H1 (cell line): ENCODE results near the gene ARHGEF40. TPM values are rescaled to one million over a fixed set of nuclear protein-coding genes. Genes with fewer than 3 reads are reported as not detected.

Experiments
- CTCF ChIA-PET: fragments of 300-600 bp; sonication (Branson Sonifier 250); formaldehyde crosslinking; loops from one replicate; lab custom pipeline; 2021; ENCODE audit not compliant: partially characterized antibody; lab: Charles Lee
- POLR2A ChIA-PET: fragments of 300-600 bp; sonication (Branson Sonifier 250); formaldehyde crosslinking; loops from one replicate; lab custom pipeline; 2021; ENCODE audit warnings: inconsistent platforms; ENCODE audit not compliant: partially characterized antibody; lab: Charles Lee
- DNase-seq, 2 experiments: peaks; one replicate each; pipeline versions ENCODE4 v3.0.0 to v3.0.0-alpha.2; 2010 to 2022; ENCODE audit warnings: low spot score in 2 of 2, low read depth in 1 of 2, mixed read lengths in 1 of 2
- FAIRE-seq: peaks from 2 replicates; lab custom pipeline; 2011; peaks lifted over from hg19 to GRCh38; lab: Jason Lieb, UNC
- H2AFZ ChIP-seq: 2 replicates; pipeline ENCODE4 v1.8.1; 2012; ENCODE audit warnings: low read length, inconsistent platforms
- H2AK5ac ChIP-seq: 2 replicates; pipeline ENCODE4 v1.6.1; 2013; ENCODE audit warnings: low read depth, low read length
- H2BK120ac ChIP-seq: replicated peaks from 2 replicates; pipeline ENCODE3; 2013; ENCODE audit warnings: low read depth, low read length, inconsistent platforms
- H2BK12ac ChIP-seq: 2 replicates; pipeline ENCODE4 v1.6.1; 2013; ENCODE audit warnings: low read depth, low read length
- H2BK15ac ChIP-seq: 2 replicates; pipeline ENCODE4 v1.6.1; 2013; ENCODE audit warnings: low read length
- H2BK20ac ChIP-seq: 2 replicates; pipeline ENCODE4 v1.6.1; 2013; ENCODE audit warnings: low read length
- H2BK5ac ChIP-seq: 2 replicates; pipeline ENCODE4 v1.6.1; 2013; ENCODE audit warnings: low read depth, low read length
- H3K14ac ChIP-seq: 2 replicates; pipeline ENCODE4 v1.6.1; 2013; ENCODE audit warnings: inconsistent platforms; ENCODE audit not compliant: insufficient read length
- H3K18ac ChIP-seq: 2 replicates; pipeline ENCODE4 v1.6.1; 2013; ENCODE audit warnings: low read length; ENCODE audit errors: extremely low read depth
- H3K23ac ChIP-seq: 2 replicates; pipeline ENCODE4 v1.6.1; 2013; ENCODE audit warnings: inconsistent platforms; ENCODE audit not compliant: insufficient read length
- H3K23me2 ChIP-seq: 2 replicates; pipeline ENCODE4 v1.6.1; 2013; ENCODE audit warnings: low read depth, low read length
- H3K27ac ChIP-seq: 2 replicates; pipeline ENCODE4 v1.6.1; 2011; ENCODE audit warnings: low read depth, low read length, inconsistent platforms
- H3K27me3 ChIP-seq, 4 experiments: replicated peaks in 1 of 4; 1 replicate in 1 of 4; 2 replicates in 3 of 4; pipeline versions ENCODE4 v1.6.1 to v1.8.1; 2011 to 2013; ENCODE audit warnings: low read length in 3 of 4, mild to moderate bottlenecking in 3 of 4, inconsistent platforms in 2 of 4, mixed read lengths in 2 of 4, moderate library complexity in 1 of 4; ENCODE audit not compliant: control insufficient read depth in 3 of 4, insufficient read depth in 3 of 4; ENCODE audit errors: extremely low read depth in 1 of 4
- H3K36me3 ChIP-seq, 4 experiments: 2 replicates each; pipeline versions ENCODE4 v1.6.1 to v1.8.1; 2011 to 2013; ENCODE audit warnings: mild to moderate bottlenecking in 4 of 4, low read length in 3 of 4, moderate library complexity in 2 of 4, control low read depth in 1 of 4, inconsistent platforms in 1 of 4; ENCODE audit not compliant: insufficient read depth in 4 of 4, control insufficient read depth in 2 of 4
- H3K4ac ChIP-seq: replicated peaks from 2 replicates; pipeline ENCODE3; 2013; ENCODE audit warnings: low read length, low read depth, mixed read lengths, inconsistent platforms; ENCODE audit not compliant: insufficient read length
- H3K4me1 ChIP-seq, 4 experiments: replicated peaks in 1 of 4; 1 replicate in 1 of 4; 2 replicates in 3 of 4; pipeline versions ENCODE4 v1.6.1 to v1.8.1; 2011 to 2013; ENCODE audit warnings: low read length in 3 of 4, inconsistent platforms in 2 of 4, mixed read lengths in 1 of 4; ENCODE audit not compliant: insufficient read depth in 4 of 4, control insufficient read depth in 3 of 4
- H3K4me2 ChIP-seq, 2 experiments: 2 replicates each; pipeline versions ENCODE4 v1.6.1 to v1.8.1; 2011 to 2013; ENCODE audit warnings: low read depth in 2 of 2, low read length in 2 of 2, control low read depth in 1 of 2, inconsistent platforms in 1 of 2, mild to moderate bottlenecking in 1 of 2; ENCODE audit not compliant: insufficient read depth in 1 of 2
- H3K4me3 ChIP-seq, 4 experiments: fragments of 200-600, 300-600 bp in 1 of 4; sonication (generic), shearing (Covaris generic), sonication (Bioruptor Twin) in 1 of 4; 2 replicates each; pipeline versions ENCODE4 v1.5.1 to v1.8.1; 2011 to 2016; ENCODE audit warnings: low read length in 4 of 4, low read depth in 3 of 4, control low read depth in 2 of 4, inconsistent platforms in 2 of 4, mild to moderate bottlenecking in 2 of 4, mixed read lengths in 1 of 4, moderate library complexity in 1 of 4; ENCODE audit not compliant: insufficient read depth in 2 of 4; ENCODE audit errors: extremely low read depth in 1 of 4
- H3K56ac ChIP-seq: replicated peaks from 2 replicates; pipeline ENCODE3; 2013; ENCODE audit warnings: low read depth, mild to moderate bottlenecking, mixed read lengths, low read length, inconsistent platforms; ENCODE audit not compliant: insufficient read length
- H3K79me1 ChIP-seq: 2 replicates; pipeline ENCODE4 v1.6.1; 2013; ENCODE audit warnings: low read depth, low read length, control low read depth
- H3K79me2 ChIP-seq, 2 experiments: 2 replicates each; pipeline versions ENCODE4 v1.6.1 to v1.8.1; 2012 to 2013; ENCODE audit warnings: low read length in 2 of 2, mild to moderate bottlenecking in 2 of 2, inconsistent platforms in 1 of 2; ENCODE audit not compliant: insufficient read depth in 2 of 2, control insufficient read depth in 1 of 2
- H3K9ac ChIP-seq, 4 experiments: replicated peaks in 1 of 4; 1 replicate in 1 of 4; 2 replicates in 3 of 4; pipeline versions ENCODE4 v1.6.1 to v1.8.1; 2011 to 2013; ENCODE audit warnings: low read depth in 3 of 4, low read length in 3 of 4, control low read depth in 2 of 4, mild to moderate bottlenecking in 2 of 4, moderate library complexity in 2 of 4, inconsistent platforms in 1 of 4; ENCODE audit errors: extremely low read depth in 1 of 4
- H3K9me3 ChIP-seq, 2 experiments: 2 replicates each; pipeline versions ENCODE4 v1.6.1 to v1.8.1; 2012 to 2013; ENCODE audit warnings: mild to moderate bottlenecking in 2 of 2, moderate library complexity in 2 of 2, control low read depth in 1 of 2, inconsistent platforms in 1 of 2, low read depth in 1 of 2, low read length in 1 of 2, mixed read lengths in 1 of 2; ENCODE audit not compliant: insufficient read depth in 2 of 2
- H4K20me1 ChIP-seq, 2 experiments: replicated peaks in 1 of 2; 2 replicates each; pipeline versions ENCODE3 to v1.8.1; 2011 to 2013; ENCODE audit warnings: inconsistent platforms in 2 of 2, low read length in 2 of 2, mild to moderate bottlenecking in 1 of 2; ENCODE audit not compliant: insufficient read depth in 2 of 2, control insufficient read depth in 1 of 2
- H4K5ac ChIP-seq: 2 replicates; pipeline ENCODE4 v1.6.1; 2013; ENCODE audit warnings: low read length, low read depth, mixed read lengths, inconsistent platforms; ENCODE audit not compliant: insufficient read length
- H4K8ac ChIP-seq: 2 replicates; pipeline ENCODE4 v1.8.0; 2013; ENCODE audit warnings: mild to moderate bottlenecking, moderate library complexity, low read length, inconsistent platforms; ENCODE audit not compliant: insufficient read depth; ENCODE audit errors: extremely low read depth
- H4K91ac ChIP-seq: replicated peaks from 2 replicates; pipeline ENCODE3; 2013; ENCODE audit warnings: low read length, mixed read lengths, inconsistent platforms; ENCODE audit not compliant: insufficient read length
- CHD1 ChIP-seq: IDR thresholded peaks from 2 replicates; pipeline ENCODE4 v1.6.1; 2012; ENCODE audit warnings: low read depth, low read length, improper control_type of control experiment
- HDAC2 ChIP-seq, 2 experiments: fragments of 300-600 bp in 1 of 2; sonication (generic) in 1 of 2; IDR thresholded peaks; 2 replicates each; pipeline ENCODE4 v1.6.1; 2011 to 2012; ENCODE audit warnings: low read depth in 2 of 2, low read length in 2 of 2, mild to moderate bottlenecking in 2 of 2, moderate library complexity in 2 of 2, borderline replicate concordance in 1 of 2, inconsistent platforms in 1 of 2
- JUN ChIP-seq: IDR thresholded peaks from 2 replicates; pipeline ENCODE4 v1.6.1; 2011; ENCODE audit warnings: low read depth, mild to moderate bottlenecking, improper control_type of control experiment, low read length
- KDM5A ChIP-seq: fragments of 200-600 bp; IDR thresholded peaks from 2 replicates; pipeline ENCODE4 v1.7.1; 2012; ENCODE audit warnings: mild to moderate bottlenecking, low read length, inconsistent platforms, mixed read lengths
- SIN3A ChIP-seq, 2 experiments: IDR thresholded peaks in 1 of 2; conservative IDR thresholded peaks in 1 of 2; 2 replicates each; pipeline ENCODE4 v1.6.1; 2011 to 2012; ENCODE audit warnings: low read length in 2 of 2, improper control_type of control experiment in 1 of 2, low read depth in 1 of 2, mild to moderate bottlenecking in 1 of 2
- TAF7 ChIP-seq: optimal IDR thresholded peaks from 2 replicates; pipeline ENCODE3; 2011; ENCODE audit warnings: low read depth, mild to moderate bottlenecking, inconsistent platforms, low read length, moderate library complexity, borderline replicate concordance
- TEAD4 ChIP-seq: IDR thresholded peaks from 2 replicates; pipeline ENCODE4 v1.6.1; 2012; ENCODE audit warnings: low read depth, low read length, inconsistent platforms, mixed read lengths
- WGBS, 2 experiments: shearing (Covaris generic) in 1 of 2; methylation state at CpG; one replicate each; pipeline versions ENCODE4 v1.1.6 to v1.1.7; 2013 to 2015; ENCODE audit warnings: low lambda C conversion rate in 2 of 2, mixed read lengths in 2 of 2, inconsistent platforms in 1 of 2, low coverage in 1 of 2, missing lambda C conversion rate in 1 of 2; ENCODE audit not compliant: insufficient replicate concordance in 2 of 2, insufficient coverage in 1 of 2, insufficient read length in 1 of 2; ENCODE audit errors: extremely low coverage in 1 of 2, missing lambda C conversion rate in 1 of 2; 5-methylcytosine and 5-hydroxymethylcytosine counted together
- polyA plus RNA-seq, 7 experiments: library from polyadenylated mRNA; depleted of rRNA in 3 of 7; stranded (reverse) in 5 of 7; unstranded in 2 of 7; fragments of >200 nt in 5 of 7; fragments of 200-250 nt in 2 of 7; gene quantifications; 1 replicate in 5 of 7; 2 replicates in 1 of 7; 4 replicates in 1 of 7; pipeline versions ENCODE4 v1.2.1 to v1.2.3, GENCODE V29; 2011 to 2013; ENCODE audit warnings: missing spikeins in 2 of 7, mixed read lengths in 2 of 7
- total RNA-seq: library from RNA; stranded (reverse); fragmentation: NEBNext Ultra II Directional; extraction: Animal tissue kit (Norgen Biotek cat#: 25700); gene quantifications from 2 replicates; pipeline ENCODE4 v1.2.1, GENCODE V29; 2021

Gene ARHGEF40
- total and polyA plus RNA-seq, 2 of the 8 experiments (the other 6 are each of a cell fraction or from before 2014, with no cell fraction given): 53.1 to 101 TPM

DNA sequence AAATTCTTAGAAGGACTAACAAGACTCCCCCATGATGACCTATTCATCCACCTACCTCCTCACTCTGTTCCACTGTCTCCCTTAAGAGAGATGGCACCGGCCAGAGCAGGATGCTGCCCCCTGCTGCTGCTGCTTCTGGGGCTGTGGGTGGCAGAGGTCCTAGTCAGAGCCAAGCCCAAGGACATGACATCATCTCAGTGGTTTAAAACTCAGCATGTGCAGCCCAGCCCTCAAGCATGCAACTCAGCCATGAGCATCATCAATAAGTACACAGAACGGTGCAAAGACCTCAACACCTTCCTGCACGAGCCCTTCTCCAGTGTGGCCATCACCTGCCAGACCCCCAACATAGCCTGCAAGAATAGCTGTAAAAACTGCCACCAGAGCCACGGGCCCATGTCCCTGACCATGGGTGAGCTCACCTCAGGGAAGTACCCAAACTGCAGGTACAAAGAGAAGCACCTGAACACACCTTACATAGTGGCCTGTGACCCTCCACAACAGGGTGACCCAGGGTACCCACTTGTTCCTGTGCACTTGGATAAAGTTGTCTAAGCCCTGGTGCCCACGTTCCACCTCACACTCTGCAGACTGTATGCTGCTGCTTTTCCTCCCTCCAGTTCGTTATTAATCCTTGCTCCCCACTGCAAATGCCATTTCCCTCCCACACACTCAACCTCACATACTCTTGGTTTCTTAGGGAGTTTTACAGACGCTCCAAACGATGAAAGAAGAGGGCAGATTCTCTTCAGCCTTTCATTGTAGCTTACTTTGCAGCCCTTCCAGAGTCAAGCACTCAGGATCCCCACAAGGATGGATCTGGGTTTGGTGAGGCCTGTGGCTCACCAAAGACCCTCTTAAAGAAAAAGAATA is 12.1 kb upstream of the ARHGEF40 start, which contains the start of gene RNASE8:
Gene RNASE8 (plus strand): TSS at position 20 of the 873 bp plus-strand sequence. CDS start 71 bp downstream, at position 91.
- H3K4me3 ChIP-seq: no peak within 1 kb of the TSS
- no peaks in the 10 kb centered on the region for H4K20me1 ChIP-seq
- H3K4ac ChIP-seq: no peak within 1 kb of the TSS
- H2AFZ ChIP-seq: no peak within 1 kb of the TSS
- H3K18ac ChIP-seq: no peak within 1 kb of the TSS
- H4K8ac ChIP-seq: no peak within 1 kb of the TSS
- peaks cover 0 to 3% (median 0%) of the 10 kb centered on the region in 4 experiments; a peak in 2 of 7 replicates for H3K4me1 ChIP-seq
- FAIRE-seq (no peak), DNase-seq (no peak)
- no peak within 1 kb of the TSS for H2BK5ac ChIP-seq
- H3K79me2 ChIP-seq: no peaks in the 10 kb centered on the region
- no peak within 1 kb of the TSS for H3K23ac ChIP-seq
- H3K56ac ChIP-seq: no peak within 1 kb of the TSS
- H3K23me2 ChIP-seq: no peaks in the 10 kb centered on the region
- H3K9ac ChIP-seq: no peak within 1 kb of the TSS
- POLR2A ChIA-PET: interaction anchor here (1.3 to 2.2 kb wide), 4 partner anchors 10 to 35 kb away, joined by 4 to 7 read pairs (median 4); partner anchors contain the start of gene ARHGEF40
- no peak within 1 kb of the TSS for H3K27ac ChIP-seq
- no peak within 1 kb of the TSS for H2BK20ac ChIP-seq
- CTCF ChIA-PET: interaction anchor here (0.9 to 3.4 kb wide), 9 partner anchors 9 to 53 kb away, joined by 3 to 18 read pairs (median 4); no protein-coding TSS in a partner anchor
- no peaks in the 10 kb centered on the region for H3K79me1 ChIP-seq
- no peaks in the 10 kb centered on the region for H3K9me3 ChIP-seq
- no peak within 1 kb of the TSS for H4K5ac ChIP-seq
- no peak within 1 kb of the TSS for H2BK120ac ChIP-seq
- no peak within 1 kb of the TSS for H4K91ac ChIP-seq
- H3K27me3 ChIP-seq: no peaks in the 10 kb centered on the region; a peak in 1 of 7 replicates
- 86% methylated on average over 8 of the region's 8 CpGs; no CpG with 5 or more reads in 1 of the 2 experiments for WGBS, 2 experiments
- no peak within 1 kb of the TSS for H2BK15ac ChIP-seq
- no peaks in the 10 kb centered on the region for H3K36me3 ChIP-seq
- H2BK12ac ChIP-seq: no peak within 1 kb of the TSS
- no peak within 1 kb of the TSS for H3K4me2 ChIP-seq
- H2AK5ac ChIP-seq: no peak within 1 kb of the TSS
- no peak within 1 kb of the TSS for H3K14ac ChIP-seq
- TF ChIP-seq TEAD4 (no peak), SIN3A (conservative IDR thresholded peaks at IDR 0.05 in 1 of 2, IDR thresholded peaks at IDR 0.05 in 1 of 2; ENCODE audit: low read depth in 1 of 2, low read length in 2 of 2) (no peak), KDM5A (no peak), JUN (no peak), HDAC2 (IDR thresholded peaks at IDR 0.05; ENCODE audit: borderline replicate concordance in 1 of 2, low read depth in 2 of 2, low read length in 2 of 2) (no peak), TAF7 (no peak), CHD1 (no peak)
